ENCODE data around the gene MORN5.

Gene MORN5

DNA sequence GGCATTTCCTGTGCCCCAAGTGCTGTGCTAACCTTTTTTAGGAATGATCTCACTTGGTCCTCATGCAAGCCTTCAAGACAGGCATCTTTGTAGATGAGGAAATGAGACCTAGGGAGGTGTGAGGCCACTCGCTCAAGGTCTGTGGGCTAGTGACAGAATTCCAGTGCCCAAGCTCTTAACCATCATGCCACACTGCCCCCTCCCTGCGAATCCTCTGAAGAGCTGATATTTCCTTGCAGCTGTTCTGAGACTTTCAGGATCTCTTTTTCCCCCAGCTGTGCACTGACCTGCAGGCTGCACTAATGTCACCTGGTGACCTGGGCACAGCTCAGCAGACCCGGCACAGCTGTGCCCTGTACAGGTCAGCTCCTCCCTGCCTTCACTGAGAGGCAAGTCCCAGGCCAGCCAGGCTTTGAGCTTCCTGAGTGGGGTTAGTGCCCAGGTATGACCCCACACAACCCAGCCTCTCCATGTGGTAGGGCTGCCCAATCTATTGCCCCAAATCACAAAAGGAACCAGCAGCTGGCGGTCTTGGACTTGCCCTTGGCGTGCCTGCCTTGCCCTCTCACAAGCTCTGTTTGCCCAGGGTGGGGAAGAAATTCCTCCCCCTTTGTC is 32.7 kb downstream of the MORN5 start:
- no peak overlapping the region for H3K4me3 ChIP-seq (ENCODE audit: low read depth, low read length)
- TF ChIP-seq, protein P1, sequence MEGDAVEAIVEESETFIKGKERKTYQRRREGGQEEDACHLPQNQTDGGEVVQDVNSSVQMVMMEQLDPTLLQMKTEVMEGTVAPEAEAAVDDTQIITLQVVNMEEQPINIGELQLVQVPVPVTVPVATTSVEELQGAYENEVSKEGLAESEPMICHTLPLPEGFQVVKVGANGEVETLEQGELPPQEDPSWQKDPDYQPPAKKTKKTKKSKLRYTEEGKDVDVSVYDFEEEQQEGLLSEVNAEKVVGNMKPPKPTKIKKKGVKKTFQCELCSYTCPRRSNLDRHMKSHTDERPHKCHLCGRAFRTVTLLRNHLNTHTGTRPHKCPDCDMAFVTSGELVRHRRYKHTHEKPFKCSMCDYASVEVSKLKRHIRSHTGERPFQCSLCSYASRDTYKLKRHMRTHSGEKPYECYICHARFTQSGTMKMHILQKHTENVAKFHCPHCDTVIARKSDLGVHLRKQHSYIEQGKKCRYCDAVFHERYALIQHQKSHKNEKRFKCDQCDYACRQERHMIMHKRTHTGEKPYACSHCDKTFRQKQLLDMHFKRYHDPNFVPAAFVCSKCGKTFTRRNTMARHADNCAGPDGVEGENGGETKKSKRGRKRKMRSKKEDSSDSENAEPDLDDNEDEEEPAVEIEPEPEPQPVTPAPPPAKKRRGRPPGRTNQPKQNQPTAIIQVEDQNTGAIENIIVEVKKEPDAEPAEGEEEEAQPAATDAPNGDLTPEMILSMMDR (IDR thresholded peaks at IDR 0.05; ENCODE audit: low read depth, low read length) = no peak

DNA sequence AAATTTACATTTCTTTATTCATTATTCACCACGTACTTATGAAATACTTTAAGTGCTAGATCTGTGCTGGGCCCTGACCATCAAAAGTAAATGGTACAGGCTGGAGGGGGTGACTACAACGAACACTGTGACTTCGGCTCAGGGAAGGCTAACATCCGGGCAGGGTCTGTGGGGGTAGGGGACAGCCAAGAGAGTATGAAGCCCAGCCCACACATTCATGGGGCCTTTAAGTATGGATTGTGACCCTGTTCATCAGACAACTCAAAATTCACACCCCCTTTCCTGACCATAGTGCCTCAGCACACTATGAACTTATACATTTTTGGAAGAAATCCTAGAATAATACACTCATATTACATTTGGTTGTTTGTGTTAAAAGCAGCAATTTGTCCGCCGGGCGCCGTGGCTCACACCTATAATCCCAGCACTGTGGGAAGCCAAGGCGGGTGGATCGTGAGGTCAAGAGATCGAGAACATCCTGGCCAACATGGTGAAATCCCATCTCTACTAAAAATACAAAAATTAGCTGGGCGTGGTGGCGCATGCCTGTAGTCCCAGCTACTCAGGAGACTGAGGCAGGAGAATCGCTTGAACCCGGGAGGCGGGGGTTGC is 33.3 kb downstream of the MORN5 start:
- TF ChIP-seq, protein P1 (IDR thresholded peaks at IDR 0.05; ENCODE audit: low read depth, low read length) = no peak
- no peak overlapping the region for H3K4me3 ChIP-seq (ENCODE audit: low read depth, low read length)

DNA sequence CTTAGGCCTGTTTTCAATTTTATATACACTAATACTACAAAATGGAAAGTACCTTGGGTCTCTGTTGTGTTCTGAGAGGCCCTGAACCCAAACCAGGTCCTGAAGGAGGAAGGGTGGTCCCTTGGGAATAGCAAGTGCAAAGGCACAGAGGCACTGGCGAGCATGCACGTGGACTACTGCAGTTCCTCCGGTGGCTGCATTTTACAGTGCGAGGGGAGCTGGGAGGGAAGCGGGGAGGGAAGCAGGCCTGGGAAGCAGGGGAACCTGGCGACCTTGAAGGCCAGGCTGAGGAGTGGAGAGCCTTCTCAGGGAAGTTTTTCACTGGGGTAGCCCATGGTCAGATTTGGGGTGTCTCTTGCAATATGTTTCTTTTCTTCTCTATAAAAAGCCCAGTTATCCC is 33.9 kb downstream of the MORN5 start:
- no peak overlapping the region for H3K4me3 ChIP-seq (ENCODE audit: low read depth, low read length)
- TF ChIP-seq, protein P1 (IDR thresholded peaks at IDR 0.05; ENCODE audit: low read depth, low read length) = no peak

DNA sequence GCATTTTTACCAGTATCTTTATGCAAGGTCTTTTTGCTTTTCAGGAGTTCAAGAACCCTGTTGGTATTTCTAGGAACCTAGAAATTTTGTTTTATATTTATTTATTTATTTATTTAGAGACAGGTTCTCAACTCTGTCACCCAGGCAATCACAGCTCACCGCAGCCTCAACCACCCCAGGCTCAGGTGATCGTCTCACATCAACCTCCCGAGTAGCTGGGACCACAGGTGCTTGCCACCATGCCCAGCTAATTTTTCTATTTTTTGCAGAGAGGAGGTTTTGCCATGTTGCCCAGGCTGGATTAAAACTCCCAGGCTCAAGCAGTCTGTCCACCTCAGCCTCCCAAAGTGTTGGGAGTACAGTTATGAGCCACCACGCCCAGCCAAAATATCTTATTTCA is 36.2 kb downstream of the MORN5 start:
- TF ChIP-seq, protein P1 (IDR thresholded peaks at IDR 0.05; ENCODE audit: low read depth, low read length) = no peak
- H3K4me3 ChIP-seq (ENCODE audit: low read depth, low read length) = no peak overlapping the region

DNA sequence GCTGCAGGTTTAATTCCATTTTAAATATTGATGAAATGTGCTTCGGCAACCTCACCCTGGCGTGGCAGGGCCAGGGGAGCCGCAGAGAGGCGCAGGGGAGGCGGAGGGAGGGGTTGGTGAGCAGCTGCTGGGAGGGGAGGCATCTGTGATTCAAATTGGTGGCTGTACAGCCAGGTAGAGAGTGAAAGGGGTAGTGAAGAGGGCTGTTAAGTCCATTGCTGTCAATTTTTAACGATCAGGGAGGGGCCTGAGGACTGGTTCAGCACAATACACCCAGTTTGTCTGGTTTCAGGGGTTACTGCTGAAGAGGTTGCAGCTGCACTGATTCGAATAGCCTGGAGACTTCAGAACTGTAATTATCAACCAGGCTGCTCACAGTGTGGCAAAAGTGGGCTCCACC is 37.7 kb downstream of the MORN5 start:
- H3K4me3 ChIP-seq (ENCODE audit: low read depth, low read length) = no peak overlapping the region
- TF ChIP-seq, protein P1 (IDR thresholded peaks at IDR 0.05; ENCODE audit: low read depth, low read length) = no peak

DNA sequence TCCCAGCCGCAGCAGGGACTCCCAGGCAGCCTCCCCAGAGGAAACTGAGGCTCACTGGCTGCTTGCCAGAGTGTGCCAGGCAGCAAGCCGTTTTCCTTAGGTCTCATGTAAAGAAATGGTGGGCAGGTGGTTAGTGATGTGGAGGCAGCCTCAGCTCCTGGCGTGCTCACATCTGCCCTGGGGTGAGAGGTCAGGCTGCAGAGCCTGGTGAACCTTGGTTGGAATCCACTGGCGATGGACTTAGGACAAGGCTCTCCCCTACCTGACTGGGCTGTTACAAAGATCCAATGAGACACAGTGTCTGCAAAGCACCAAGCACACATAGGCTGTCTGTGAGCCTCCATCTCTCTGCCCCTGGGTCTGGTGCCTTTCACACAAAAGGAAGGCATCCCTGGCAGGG is 38.2 kb downstream of the MORN5 start:
- TF ChIP-seq, protein P1 (IDR thresholded peaks at IDR 0.05; ENCODE audit: low read depth, low read length) = no peak
- no peak overlapping the region for H3K4me3 ChIP-seq (ENCODE audit: low read depth, low read length)

GRCh38 chr9:122200960-122201595 is 41.4 kb downstream of the MORN5 start:
- H3K4me3 ChIP-seq (ENCODE audit: low read depth, low read length) = no peak overlapping the region
- TF ChIP-seq, protein P1 (IDR thresholded peaks at IDR 0.05; ENCODE audit: low read depth, low read length) = no peak

Measured in WI38 (cell line).